AG04449 (cell line): Measurements from ENCODE around the gene ENGASE.

Experiments used
- CTCF ChIA-PET: fragments of 350-600 bp; formaldehyde crosslinking; extraction: SDS; loops from one replicate; lab custom pipeline; 2021; ENCODE audit warnings: antibody characterized with exemption; lab: Yijun Ruan, JAX
- POLR2A ChIA-PET: fragments of 400-600, 350-600 bp; formaldehyde crosslinking; extraction: SDS; loops from one replicate; lab custom pipeline; 2020; ENCODE audit warnings: antibody characterized with exemption, inconsistent platforms; lab: Yijun Ruan, JAX
- DNase-seq: peaks from one replicate; pipeline ENCODE4 v3.0.0-alpha.2; 2010; ENCODE audit warnings: low read depth, low spot score
- H3K4me3 ChIP-seq: 2 replicates; pipeline ENCODE4 v1.5.1; 2011; ENCODE audit warnings: low read depth, mild to moderate bottlenecking, control low read depth, low read length
- CTCF ChIP-seq: IDR thresholded peaks from one replicate; pipeline ENCODE4 v1.5.1; 2011; ENCODE audit warnings: mild to moderate bottlenecking, moderate library complexity, low read length, control low read depth, inconsistent platforms; ENCODE audit not compliant: insufficient read depth; ENCODE audit errors: missing control alignments

The ENGASE gene

GRCh38 chr17:79090443-79091225, 16.0 kb downstream of the ENGASE start:
- ChIA-PET CTCF (interaction anchor here (0.6 to 10.9 kb wide), 5 partner anchors 31 to 310 kb away, joined by 3 to 473 read pairs (median 6); no protein-coding TSS in a partner anchor), POLR2A (no interaction called here)
- no peak for DNase-seq
- no peak overlapping the region for H3K4me3 ChIP-seq
- TF ChIP-seq CTCF = peak; percentile 37

- POLR2A ChIA-PET = no interaction called here
- no peak for TF ChIP-seq CTCF
- DNase-seq = no peak
- no peak overlapping the region for H3K4me3 ChIP-seq
- CTCF ChIA-PET = interaction anchor here (1.0 to 10.9 kb wide), 3 partner anchors 32 to 310 kb away, joined by 3 to 473 read pairs (median 6); no protein-coding TSS in a partner anchor
These were observed 16.6 kb downstream of the ENGASE start for GRCh38 chr17:79091226-79091670.

GRCh38 chr17:79092567-79092966, 17.9 kb downstream of the ENGASE start:
- POLR2A ChIA-PET = no interaction called here
- no peak overlapping the region for H3K4me3 ChIP-seq
- no peak for TF ChIP-seq CTCF
- CTCF ChIA-PET = interaction anchor here (1.3 to 4.8 kb wide), 4 partner anchors 66 to 308 kb away, joined by 3 to 36 read pairs (median 7); no protein-coding TSS in a partner anchor
- DNase-seq = no peak

GRCh38 chr17:79093270-79093669, 18.6 kb downstream of the ENGASE start:
- H3K4me3 ChIP-seq = no peak overlapping the region
- no peak for DNase-seq
- POLR2A ChIA-PET = no interaction called here
- TF ChIP-seq CTCF = no peak
- CTCF ChIA-PET = interaction anchor here (1.0 to 4.8 kb wide), 6 partner anchors 11 to 308 kb away, joined by 3 to 36 read pairs (median 7); no protein-coding TSS in a partner anchor

GRCh38 chr17:79094261-79094660, 19.6 kb downstream of the ENGASE start:
- ChIA-PET CTCF (interaction anchor here (1.0 to 4.8 kb wide), 6 partner anchors 10 to 307 kb away, joined by 3 to 36 read pairs (median 8); no protein-coding TSS in a partner anchor), POLR2A (no interaction called here)
- DNase-seq = no peak
- no peak for TF ChIP-seq CTCF
- H3K4me3 ChIP-seq = no peak overlapping the region
